SK-N-SH (cell line): ENCODE data around the gene CTAGE9.

Experiments
- CTCF ChIP-seq: fragments of 200-600 bp; sonication (generic); IDR thresholded peaks from 2 replicates; pipeline ENCODE4 v1.6.1; 2017; ENCODE audit warnings: antibody characterized with exemption, mild to moderate bottlenecking, moderate library complexity
- EP300 ChIP-seq, 2 experiments: IDR thresholded peaks; 2 replicates each; pipeline versions ENCODE4 v1.4.0 to v1.6.1; 2012; ENCODE audit warnings: borderline replicate concordance in 1 of 2, low read depth in 1 of 2, low read length in 1 of 2
- GABPA ChIP-seq: IDR thresholded peaks from 2 replicates; pipeline ENCODE4 v1.4.0; 2012; ENCODE audit warnings: low read depth, mild to moderate bottlenecking
- MAX ChIP-seq: IDR thresholded peaks from 2 replicates; pipeline ENCODE4 v1.4.0; 2012; ENCODE audit warnings: low read depth
- PBX3 ChIP-seq: IDR thresholded peaks from 2 replicates; pipeline ENCODE4; 2012
- RAD21 ChIP-seq: IDR thresholded peaks from 2 replicates; pipeline ENCODE4 v1.6.1; 2012; ENCODE audit warnings: mild to moderate bottlenecking, low read length
- RFX5 ChIP-seq: IDR thresholded peaks from 2 replicates; pipeline ENCODE4 v1.6.1; 2012; ENCODE audit warnings: mild to moderate bottlenecking, improper control_type of control experiment, low read length
- SMC3 ChIP-seq: IDR thresholded peaks from 2 replicates; pipeline ENCODE4 v1.6.1; 2012; ENCODE audit warnings: low read depth, low read length, improper control_type of control experiment
- TCF12 ChIP-seq: IDR thresholded peaks from 2 replicates; pipeline ENCODE4 v1.4.0; 2012
- ZBTB33 ChIP-seq: IDR thresholded peaks from 2 replicates; pipeline ENCODE4 v1.4.0; 2012; ENCODE audit warnings: low read depth, borderline replicate concordance

GRCh38 chr6:131747821-131748353 lies 37.1 kb upstream of the CTAGE9 start:
- TF ChIP-seq CTCF = no peak
- no peak for TF ChIP-seq GABPA
- no peak for TF ChIP-seq TCF12
- TF ChIP-seq EP300 (IDR thresholded peaks at IDR 0.05; ENCODE audit: borderline replicate concordance in 1 of 2, low read depth in 1 of 2, low read length in 1 of 2) = no peak
- no peak for TF ChIP-seq SMC3
- no peak for TF ChIP-seq RAD21
- no peak for TF ChIP-seq RFX5
- no peak for TF ChIP-seq PBX3
- no peak for TF ChIP-seq MAX
- no peak for TF ChIP-seq ZBTB33
